Measurements from ENCODE around the gene SRSF8. TPM values are rescaled to one million over a fixed set of nuclear protein-coding genes. Genes with fewer than 3 reads are reported as not detected.

The SRSF8 gene
- total RNA-seq, 1 experiment from 2014 or later, result 25.1 TPM

- no peak overlapping the region for H2AFZ ChIP-seq (ENCODE audit: low read length)
These were observed 15.9 kb downstream of the SRSF8 start for GRCh38 chr11:95082576-95083001.

More at GRCh38 chr11:95082576-95083001, 15.9 kb downstream of the SRSF8 start:
- Histone ChIP-seq H4K91ac (ENCODE audit: insufficient read length, low read depth, low read length) (no peak overlapping the region), H4K20me1 (ENCODE audit: control insufficient read depth, insufficient read depth, insufficient read length) (no peaks in the 10 kb centered on the region), H4K8ac (replicated peaks; ENCODE audit: insufficient read length, low read depth, low read length) (no peak overlapping the region), H2BK15ac (ENCODE audit: low read depth, low read length) (no peak overlapping the region), H3K4me1 (ENCODE audit: insufficient read depth, low read length) (peaks cover 3% of the 10 kb centered on the region; the same call in 1 of the 2 replicates), H3T11ph (ENCODE audit: low read length) (no peak overlapping the region), H2BK5ac (ENCODE audit: insufficient read length, low read length) (no peak overlapping the region), H3K9me3 (ENCODE audit: control insufficient read depth, low read depth, low read length) (no peaks in the 10 kb centered on the region), H3K79me2 (ENCODE audit: insufficient read depth, low read length) (no peaks in the 10 kb centered on the region), H3K56ac (ENCODE audit: insufficient read length, low read depth, low read length) (no peak overlapping the region), H3K9ac (ENCODE audit: extremely low read depth, insufficient read length, low read length) (no peak overlapping the region), H2BK12ac (ENCODE audit: insufficient read length, low read depth, low read length) (no peak overlapping the region), H3K23me2 (ENCODE audit: insufficient read length, low read depth, low read length, poor library complexity, severe bottlenecking) (no peaks in the 10 kb centered on the region), H3K23ac (ENCODE audit: insufficient read length, low read depth, low read length) (no peak overlapping the region), H4K5ac (ENCODE audit: insufficient read length, low read depth, low read length) (no peak overlapping the region), H3K79me1 (ENCODE audit: insufficient read depth, low read depth, low read length, poor library complexity, severe bottlenecking) (no peaks in the 10 kb centered on the region), H2BK20ac (ENCODE audit: low read depth, low read length, poor library complexity, severe bottlenecking) (no peak overlapping the region), H2AK5ac (ENCODE audit: insufficient read length, low read length) (no peak overlapping the region), H3K27ac (ENCODE audit: insufficient read length, low read depth, low read length) (no peak overlapping the region), H3K27me3 (ENCODE audit: insufficient read depth, low read length) (no peaks in the 10 kb centered on the region), H3K4me2 (ENCODE audit: insufficient read depth, insufficient read length, low read length) (no peak overlapping the region), H3K18ac (ENCODE audit: insufficient read length, low read depth, low read length) (no peak overlapping the region), H2BK120ac (ENCODE audit: low read depth, low read length, poor library complexity, severe bottlenecking) (no peak overlapping the region), H3K14ac (ENCODE audit: insufficient read depth, low read length) (no peak overlapping the region), H3K4ac (ENCODE audit: low read depth, low read length) (no peak overlapping the region)
- Mint-ChIP-seq H3K36me3 (ENCODE audit: insufficient read depth in 1 of 3, low read depth in 3 of 3) (no peaks in the 10 kb centered on the region), H3K4me1 (peaks cover 6 to 8% of the 10 kb centered on the region in 2 experiments), H3K4me3 (no peak overlapping the region), H3K27me3 (ENCODE audit: low read depth) (peaks cover 27% of the 10 kb centered on the region), H3K27ac (no peak overlapping the region), H3K9me3 (no peaks in the 10 kb centered on the region)
- WGBS (ENCODE audit: extremely low coverage, insufficient read length, low lambda C conversion rate), result no CpG with 5 or more reads among the region's 2 CpGs
- TF ChIP-seq, protein P1, sequence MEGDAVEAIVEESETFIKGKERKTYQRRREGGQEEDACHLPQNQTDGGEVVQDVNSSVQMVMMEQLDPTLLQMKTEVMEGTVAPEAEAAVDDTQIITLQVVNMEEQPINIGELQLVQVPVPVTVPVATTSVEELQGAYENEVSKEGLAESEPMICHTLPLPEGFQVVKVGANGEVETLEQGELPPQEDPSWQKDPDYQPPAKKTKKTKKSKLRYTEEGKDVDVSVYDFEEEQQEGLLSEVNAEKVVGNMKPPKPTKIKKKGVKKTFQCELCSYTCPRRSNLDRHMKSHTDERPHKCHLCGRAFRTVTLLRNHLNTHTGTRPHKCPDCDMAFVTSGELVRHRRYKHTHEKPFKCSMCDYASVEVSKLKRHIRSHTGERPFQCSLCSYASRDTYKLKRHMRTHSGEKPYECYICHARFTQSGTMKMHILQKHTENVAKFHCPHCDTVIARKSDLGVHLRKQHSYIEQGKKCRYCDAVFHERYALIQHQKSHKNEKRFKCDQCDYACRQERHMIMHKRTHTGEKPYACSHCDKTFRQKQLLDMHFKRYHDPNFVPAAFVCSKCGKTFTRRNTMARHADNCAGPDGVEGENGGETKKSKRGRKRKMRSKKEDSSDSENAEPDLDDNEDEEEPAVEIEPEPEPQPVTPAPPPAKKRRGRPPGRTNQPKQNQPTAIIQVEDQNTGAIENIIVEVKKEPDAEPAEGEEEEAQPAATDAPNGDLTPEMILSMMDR (conservative IDR thresholded peaks at IDR 0.05), result no peak
- no peak for DNase-seq
